ENCODE data around the gene MITF.

Gene MITF

GRCh38 chr3:69868841-69869420 lies 129.7 kb downstream of the MITF start:
- H3K27me3 ChIP-seq (ENCODE audit: control insufficient read depth, insufficient read depth, low read length, poor library complexity, severe bottlenecking) = no peaks in the 10 kb centered on the region
- no peak overlapping the region for H3K4me3 ChIP-seq (ENCODE audit: insufficient read depth, low read depth, low read length)
- no peaks in the 10 kb centered on the region for H3K4me1 ChIP-seq (ENCODE audit: control insufficient read depth, insufficient read depth, low read length)
- no peaks in the 10 kb centered on the region for H3K36me3 ChIP-seq (ENCODE audit: control insufficient read depth, insufficient read depth, low read length)
- no peaks in the 10 kb centered on the region for H3K9me3 ChIP-seq (ENCODE audit: control insufficient read depth, low read length)
- no peak overlapping the region for H3K27ac ChIP-seq (ENCODE audit: insufficient read depth, low read depth, low read length, poor library complexity, severe bottlenecking)
- 91 to 96% methylated on average over 2 to 3 of the region's 3 CpGs for WGBS, 2 experiments

GRCh38 chr3:69869643-69870042 lies 130.4 kb downstream of the MITF start:
- H3K9me3 ChIP-seq (ENCODE audit: control insufficient read depth, low read length) = no peaks in the 10 kb centered on the region
- no peaks in the 10 kb centered on the region for H3K4me1 ChIP-seq (ENCODE audit: control insufficient read depth, insufficient read depth, low read length)
- 93 to 94% methylated on average over 3 to 5 of the region's 5 CpGs for WGBS, 2 experiments
- no peaks in the 10 kb centered on the region for H3K27me3 ChIP-seq (ENCODE audit: control insufficient read depth, insufficient read depth, low read length, poor library complexity, severe bottlenecking)
- no peak overlapping the region for H3K27ac ChIP-seq (ENCODE audit: insufficient read depth, low read depth, low read length, poor library complexity, severe bottlenecking)
- no peak overlapping the region for H3K4me3 ChIP-seq (ENCODE audit: insufficient read depth, low read depth, low read length)
- no peaks in the 10 kb centered on the region for H3K36me3 ChIP-seq (ENCODE audit: control insufficient read depth, insufficient read depth, low read length)

- Histone ChIP-seq H3K4me3 (ENCODE audit: insufficient read depth, low read depth, low read length) (no peak overlapping the region), H3K4me1 (ENCODE audit: control insufficient read depth, insufficient read depth, low read length) (no peaks in the 10 kb centered on the region), H3K36me3 (ENCODE audit: control insufficient read depth, insufficient read depth, low read length) (no peaks in the 10 kb centered on the region), H3K27ac (ENCODE audit: insufficient read depth, low read depth, low read length, poor library complexity, severe bottlenecking) (no peak overlapping the region), H3K9me3 (ENCODE audit: control insufficient read depth, low read length) (no peaks in the 10 kb centered on the region), H3K27me3 (ENCODE audit: control insufficient read depth, insufficient read depth, low read length, poor library complexity, severe bottlenecking) (no peaks in the 10 kb centered on the region)
- 89 to 93% methylated on average over 2 of the region's 2 CpGs for WGBS, 2 experiments
Measured at GRCh38 chr3:69871251-69871650, 132.0 kb downstream of the MITF start.

- 95 to 100% methylated on average over 3 of the region's 3 CpGs for WGBS, 2 experiments
Measured at GRCh38 chr3:69871868-69872267, 132.6 kb downstream of the MITF start.

DNA sequence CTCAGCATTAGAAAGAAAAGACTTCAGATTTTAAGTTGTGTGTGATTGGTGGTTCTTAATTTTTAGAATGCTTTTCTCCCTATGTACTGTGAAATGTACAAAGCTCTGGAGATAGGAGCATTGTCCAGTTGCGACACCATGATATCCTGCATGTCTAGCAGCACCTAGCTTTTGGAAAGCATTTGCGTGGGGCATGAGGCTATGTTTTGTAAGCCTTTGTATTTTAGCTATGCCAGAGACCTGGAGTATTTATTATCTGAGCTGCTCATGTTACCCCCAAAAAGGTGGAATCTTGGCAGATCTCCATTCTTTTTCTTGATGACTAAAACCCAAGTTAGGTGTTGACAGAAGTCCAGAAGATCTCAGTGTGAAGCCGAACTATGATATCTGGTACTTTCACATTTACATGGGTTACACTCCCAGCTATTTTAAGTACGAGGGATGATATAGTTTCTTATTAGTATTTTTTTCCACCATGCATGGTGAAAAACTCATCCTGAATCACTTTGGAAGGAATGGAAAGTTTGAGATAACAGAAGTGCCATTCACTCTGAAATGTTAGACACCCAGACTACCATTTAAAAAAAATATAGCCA lies 133.6 kb downstream of the MITF start:
- Histone ChIP-seq H3K4me1 (ENCODE audit: control insufficient read depth, insufficient read depth, low read length) (no peaks in the 10 kb centered on the region), H3K36me3 (ENCODE audit: control insufficient read depth, insufficient read depth, low read length) (no peaks in the 10 kb centered on the region), H3K9me3 (ENCODE audit: control insufficient read depth, low read length) (no peaks in the 10 kb centered on the region), H3K27me3 (ENCODE audit: control insufficient read depth, insufficient read depth, low read length, poor library complexity, severe bottlenecking) (no peaks in the 10 kb centered on the region), H3K27ac (ENCODE audit: insufficient read depth, low read depth, low read length, poor library complexity, severe bottlenecking) (no peak overlapping the region), H3K4me3 (ENCODE audit: insufficient read depth, low read depth, low read length) (no peak overlapping the region)
- 90 to 99% methylated on average over 3 to 4 of the region's 4 CpGs for WGBS, 2 experiments

More at GRCh38 chr3:69871868-69872267, 132.6 kb downstream of the MITF start:
- no peaks in the 10 kb centered on the region for H3K27me3 ChIP-seq (ENCODE audit: control insufficient read depth, insufficient read depth, low read length, poor library complexity, severe bottlenecking)
- no peak overlapping the region for H3K4me3 ChIP-seq (ENCODE audit: insufficient read depth, low read depth, low read length)
- H3K36me3 ChIP-seq (ENCODE audit: control insufficient read depth, insufficient read depth, low read length) = no peaks in the 10 kb centered on the region
- H3K4me1 ChIP-seq (ENCODE audit: control insufficient read depth, insufficient read depth, low read length) = no peaks in the 10 kb centered on the region
- H3K27ac ChIP-seq (ENCODE audit: insufficient read depth, low read depth, low read length, poor library complexity, severe bottlenecking) = no peak overlapping the region
- no peaks in the 10 kb centered on the region for H3K9me3 ChIP-seq (ENCODE audit: control insufficient read depth, low read length)

- WGBS, 2 experiments = 87 to 97% methylated on average over 4 to 9 of the region's 9 CpGs
- Histone ChIP-seq H3K4me1 (ENCODE audit: control insufficient read depth, insufficient read depth, low read length) (no peaks in the 10 kb centered on the region), H3K36me3 (ENCODE audit: control insufficient read depth, insufficient read depth, low read length) (no peaks in the 10 kb centered on the region), H3K27me3 (ENCODE audit: control insufficient read depth, insufficient read depth, low read length, poor library complexity, severe bottlenecking) (no peaks in the 10 kb centered on the region), H3K4me3 (ENCODE audit: insufficient read depth, low read depth, low read length) (no peak overlapping the region), H3K9me3 (ENCODE audit: control insufficient read depth, low read length) (no peaks in the 10 kb centered on the region), H3K27ac (ENCODE audit: insufficient read depth, low read depth, low read length, poor library complexity, severe bottlenecking) (no peak overlapping the region)
Measured at GRCh38 chr3:69876073-69876472, 136.8 kb downstream of the MITF start.

GRCh38 chr3:69878254-69878653 lies 139.0 kb downstream of the MITF start:
- no peaks in the 10 kb centered on the region for H3K9me3 ChIP-seq (ENCODE audit: control insufficient read depth, low read length)
- no peaks in the 10 kb centered on the region for H3K36me3 ChIP-seq (ENCODE audit: control insufficient read depth, insufficient read depth, low read length)
- no peak overlapping the region for H3K27ac ChIP-seq (ENCODE audit: insufficient read depth, low read depth, low read length, poor library complexity, severe bottlenecking)
- H3K4me1 ChIP-seq (ENCODE audit: control insufficient read depth, insufficient read depth, low read length) = no peaks in the 10 kb centered on the region
- H3K4me3 ChIP-seq (ENCODE audit: insufficient read depth, low read depth, low read length) = no peak overlapping the region
- H3K27me3 ChIP-seq (ENCODE audit: control insufficient read depth, insufficient read depth, low read length, poor library complexity, severe bottlenecking) = no peaks in the 10 kb centered on the region
- WGBS, 2 experiments = 81 to 88% methylated on average over 3 of the region's 3 CpGs

- Histone ChIP-seq H3K9me3 (ENCODE audit: control insufficient read depth, low read length) (no peaks in the 10 kb centered on the region), H3K36me3 (ENCODE audit: control insufficient read depth, insufficient read depth, low read length) (no peaks in the 10 kb centered on the region), H3K27me3 (ENCODE audit: control insufficient read depth, insufficient read depth, low read length, poor library complexity, severe bottlenecking) (no peaks in the 10 kb centered on the region), H3K27ac (ENCODE audit: insufficient read depth, low read depth, low read length, poor library complexity, severe bottlenecking) (no peak overlapping the region), H3K4me1 (ENCODE audit: control insufficient read depth, insufficient read depth, low read length) (no peaks in the 10 kb centered on the region), H3K4me3 (ENCODE audit: insufficient read depth, low read depth, low read length) (no peak overlapping the region)
- WGBS, 2 experiments = 94 to 95% methylated on average over 13 to 14 of the region's 14 CpGs
Measured at GRCh38 chr3:69879051-69879450, 139.8 kb downstream of the MITF start.

DNA sequence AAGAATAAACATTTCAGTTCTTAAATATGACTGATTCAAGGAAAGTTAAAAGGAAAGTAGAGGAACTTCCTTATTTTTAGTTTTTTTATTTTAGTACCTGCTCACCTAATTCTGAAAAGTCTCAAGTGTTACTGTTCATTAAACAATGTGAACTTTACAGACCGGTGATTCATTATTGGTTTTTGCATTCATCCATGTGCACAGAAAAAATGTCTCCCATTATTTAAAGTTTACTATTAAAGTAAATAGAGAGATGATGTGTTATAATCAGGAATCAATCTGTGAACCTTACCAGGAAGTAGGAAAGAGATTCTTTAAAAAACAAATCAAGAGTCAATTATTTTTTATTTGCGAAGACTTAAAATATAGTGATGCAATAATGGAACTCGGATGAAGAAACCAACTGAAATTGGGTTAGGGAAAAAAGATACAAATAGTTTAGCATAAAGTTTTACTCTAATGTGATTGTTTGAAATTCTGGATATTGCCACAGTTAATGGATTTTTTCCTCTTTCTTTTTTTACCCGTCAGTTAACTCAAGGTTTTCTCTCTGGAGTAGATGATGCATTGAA lies 140.9 kb downstream of the MITF start:
- H3K4me3 ChIP-seq (ENCODE audit: insufficient read depth, low read depth, low read length) = no peak overlapping the region
- H3K27me3 ChIP-seq (ENCODE audit: control insufficient read depth, insufficient read depth, low read length, poor library complexity, severe bottlenecking) = no peaks in the 10 kb centered on the region
- WGBS, 2 experiments = 93 to 95% methylated on average over 2 of the region's 4 CpGs
- H3K4me1 ChIP-seq (ENCODE audit: control insufficient read depth, insufficient read depth, low read length) = no peaks in the 10 kb centered on the region
- no peak overlapping the region for H3K27ac ChIP-seq (ENCODE audit: insufficient read depth, low read depth, low read length, poor library complexity, severe bottlenecking)
- H3K36me3 ChIP-seq (ENCODE audit: control insufficient read depth, insufficient read depth, low read length) = no peaks in the 10 kb centered on the region
- H3K9me3 ChIP-seq (ENCODE audit: control insufficient read depth, low read length) = no peaks in the 10 kb centered on the region

DNA sequence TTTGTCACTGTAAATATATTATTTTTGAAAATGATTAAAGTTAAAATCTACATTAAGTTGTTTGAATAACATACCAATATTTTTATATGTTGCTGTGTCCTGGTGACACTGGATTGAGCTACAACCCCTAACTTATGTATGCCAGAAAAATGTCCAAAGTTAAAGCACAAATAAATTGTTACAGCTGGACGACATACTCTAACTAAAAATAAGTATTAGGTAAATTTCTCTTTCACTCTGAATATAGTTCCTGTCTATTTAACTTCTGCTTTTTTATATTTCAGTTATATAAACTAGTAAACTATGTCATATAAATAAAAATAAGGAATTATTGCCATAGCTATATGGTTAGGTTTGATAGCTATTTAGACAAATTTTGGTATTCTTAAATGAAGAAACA lies 141.8 kb downstream of the MITF start:
- Histone ChIP-seq H3K27me3 (ENCODE audit: control insufficient read depth, insufficient read depth, low read length, poor library complexity, severe bottlenecking) (no peaks in the 10 kb centered on the region), H3K9me3 (ENCODE audit: control insufficient read depth, low read length) (no peaks in the 10 kb centered on the region)
- no CpG with 5 or more reads among the region's 1 CpG for WGBS, 2 experiments

More for the DNA sequence above, 141.8 kb downstream of the MITF start:
- Histone ChIP-seq H3K4me1 (ENCODE audit: control insufficient read depth, insufficient read depth, low read length) (no peaks in the 10 kb centered on the region), H3K4me3 (ENCODE audit: insufficient read depth, low read depth, low read length) (no peak overlapping the region), H3K27ac (ENCODE audit: insufficient read depth, low read depth, low read length, poor library complexity, severe bottlenecking) (no peak overlapping the region), H3K36me3 (ENCODE audit: control insufficient read depth, insufficient read depth, low read length) (no peaks in the 10 kb centered on the region)
